UCSD-AML1 (cell line): ENCODE data around the gene ARHGEF18.

ENCODE experiments used
- DNase-seq: peaks from one replicate; lab custom pipeline; 2025; ENCODE audit not compliant: unreplicated experiment; lab: John Stamatoyannopoulos, UW

Gene ARHGEF18

GRCh38 chr19:7383284-7383683 is 34.5 kb downstream of the ARHGEF18 start:
- no peak for DNase-seq

- no peak for DNase-seq
Observed at GRCh38 chr19:7385062-7385461, 36.3 kb downstream of the ARHGEF18 start.

GRCh38 chr19:7386308-7386707 is 37.6 kb downstream of the ARHGEF18 start:
- DNase-seq: no peak

- no peak for DNase-seq
Observed at GRCh38 chr19:7386769-7387168, 38.0 kb downstream of the ARHGEF18 start.

GRCh38 chr19:7391218-7391670 is 42.5 kb downstream of the ARHGEF18 start:
- DNase-seq: no peak

GRCh38 chr19:7393459-7393858 is 44.7 kb downstream of the ARHGEF18 start:
- DNase-seq: no peak

GRCh38 chr19:7393939-7394730 is 45.4 kb downstream of the ARHGEF18 start:
- no peak for DNase-seq

GRCh38 chr19:7394731-7395359 is 46.1 kb downstream of the ARHGEF18 start:
- peak; percentile 93 for DNase-seq

GRCh38 chr19:7395360-7396066 is 46.8 kb downstream of the ARHGEF18 start:
- no peak for DNase-seq

- DNase-seq: no peak
Observed at GRCh38 chr19:7397687-7398086, 49.0 kb downstream of the ARHGEF18 start.
